H9 (cell line): ENCODE measurements around the gene SIN3B. TPM values are rescaled to one million over a fixed set of nuclear protein-coding genes. Genes with fewer than 3 reads are reported as not detected.
A peak's percentile ranks its signal among the peaks of the same experiment; 100 is the strongest.

Experiments
- DNase-seq: peaks from one replicate; pipeline ENCODE4 v3.0.0-alpha.2; 2017
- H2AFZ ChIP-seq: one replicate; pipeline ENCODE4 v1.6.1; 2013; ENCODE audit warnings: mild to moderate bottlenecking, low read length, control low read depth, moderate library complexity
- H2AK5ac ChIP-seq: 2 replicates; pipeline ENCODE4 v1.6.1; 2013; ENCODE audit warnings: low read length, control low read depth, mixed read lengths; ENCODE audit not compliant: insufficient read length
- H2BK120ac ChIP-seq: one replicate; pipeline ENCODE4 v1.6.1; 2013; ENCODE audit warnings: low read depth, mild to moderate bottlenecking, low read length, control low read depth, inconsistent platforms; ENCODE audit not compliant: poor library complexity, severe bottlenecking
- H2BK12ac ChIP-seq: 2 replicates; pipeline ENCODE4 v1.6.1; 2013; ENCODE audit warnings: low read length, control low read depth, mixed read lengths, low read depth; ENCODE audit not compliant: insufficient read length
- H2BK15ac ChIP-seq: 2 replicates; pipeline ENCODE4 v1.6.1; 2013; ENCODE audit warnings: low read depth, low read length, control low read depth
- H2BK20ac ChIP-seq: one replicate; pipeline ENCODE4 v1.6.1; 2013; ENCODE audit warnings: low read depth, mild to moderate bottlenecking, low read length, control low read depth, inconsistent platforms; ENCODE audit not compliant: poor library complexity, severe bottlenecking
- H2BK5ac ChIP-seq: 2 replicates; pipeline ENCODE4 v1.6.1; 2013; ENCODE audit warnings: low read length, control low read depth, mixed read lengths; ENCODE audit not compliant: insufficient read length
- H3K14ac ChIP-seq: 2 replicates; pipeline ENCODE4 v1.6.1; 2013; ENCODE audit warnings: low read length, control low read depth; ENCODE audit not compliant: insufficient read depth
- H3K18ac ChIP-seq: 2 replicates; pipeline ENCODE4 v1.6.1; 2013; ENCODE audit warnings: low read depth, mild to moderate bottlenecking, mixed read lengths, low read length, control low read depth; ENCODE audit not compliant: insufficient read length
- H3K23ac ChIP-seq: 2 replicates; pipeline ENCODE4 v1.6.1; 2013; ENCODE audit warnings: low read length, control low read depth, mixed read lengths, low read depth; ENCODE audit not compliant: insufficient read length
- H3K23me2 ChIP-seq: 2 replicates; pipeline ENCODE4 v1.6.1; 2013; ENCODE audit warnings: low read depth, mild to moderate bottlenecking, mixed read lengths, low read length, control low read depth; ENCODE audit not compliant: insufficient read length, poor library complexity, severe bottlenecking
- H3K27ac ChIP-seq: 2 replicates; pipeline ENCODE4 v1.5.1; 2013; ENCODE audit warnings: low read length, control low read depth, mixed read lengths, low read depth; ENCODE audit not compliant: insufficient read length
- H3K27me3 ChIP-seq: 2 replicates; pipeline ENCODE4 v1.6.1; 2013; ENCODE audit warnings: low read length, control low read depth, inconsistent platforms; ENCODE audit not compliant: insufficient read depth
- H3K4ac ChIP-seq: 2 replicates; pipeline ENCODE4 v1.6.1; 2013; ENCODE audit warnings: low read depth, mild to moderate bottlenecking, control low read depth, inconsistent platforms, low read length, moderate library complexity
- H3K4me1 ChIP-seq: 2 replicates; pipeline ENCODE4 v1.6.1; 2013; ENCODE audit warnings: low read length, control low read depth, inconsistent platforms; ENCODE audit not compliant: insufficient read depth
- H3K4me2 ChIP-seq: 2 replicates; pipeline ENCODE4 v1.6.1; 2013; ENCODE audit warnings: low read length, control low read depth, mixed read lengths; ENCODE audit not compliant: insufficient read length, insufficient read depth
- H3K56ac ChIP-seq: 2 replicates; pipeline ENCODE4 v1.6.1; 2013; ENCODE audit warnings: low read depth, mild to moderate bottlenecking, mixed read lengths, low read length, control low read depth; ENCODE audit not compliant: insufficient read length
- H3K79me1 ChIP-seq: 2 replicates; pipeline ENCODE4 v1.6.1; 2013; ENCODE audit warnings: low read depth, mild to moderate bottlenecking, moderate library complexity, low read length, control low read depth, inconsistent platforms; ENCODE audit not compliant: insufficient read depth, poor library complexity, severe bottlenecking
- H3K79me2 ChIP-seq: 2 replicates; pipeline ENCODE4 v1.6.1; 2013; ENCODE audit warnings: low read length, control low read depth, inconsistent platforms; ENCODE audit not compliant: insufficient read depth
- H3K9ac ChIP-seq: 2 replicates; pipeline ENCODE4 v1.6.1; 2013; ENCODE audit warnings: low read length, control low read depth, mixed read lengths; ENCODE audit not compliant: insufficient read length; ENCODE audit errors: extremely low read depth
- H3K9me3 ChIP-seq: one replicate; pipeline ENCODE4 v1.6.1; 2013; ENCODE audit warnings: low read depth, low read length, inconsistent platforms; ENCODE audit not compliant: control insufficient read depth
- H3T11ph ChIP-seq: one replicate; pipeline ENCODE4 v1.6.1; 2013; ENCODE audit warnings: mild to moderate bottlenecking, low read length, control low read depth, inconsistent platforms
- H4K20me1 ChIP-seq: one replicate; pipeline ENCODE4 v1.6.1; 2013; ENCODE audit not compliant: control insufficient read depth, insufficient read length, insufficient read depth
- H4K5ac ChIP-seq: 2 replicates; pipeline ENCODE4 v1.6.1; 2013; ENCODE audit warnings: low read depth, mild to moderate bottlenecking, mixed read lengths, low read length, control low read depth; ENCODE audit not compliant: insufficient read length
- H4K8ac ChIP-seq: replicated peaks from 2 replicates; pipeline ENCODE4 v1.6.1; 2013; ENCODE audit warnings: low read length, control low read depth, mixed read lengths, low read depth; ENCODE audit not compliant: insufficient read length
- H4K91ac ChIP-seq: 2 replicates; pipeline ENCODE4 v1.6.1; 2013; ENCODE audit warnings: low read depth, mild to moderate bottlenecking, moderate library complexity, mixed read lengths, low read length, control low read depth; ENCODE audit not compliant: insufficient read length
- H3K27ac Mint-ChIP-seq, 3 experiments: 2 replicates in 2 of 3; 3 replicates in 1 of 3; pipeline ENCODE4 v1.8.0; 2020 to 2021; ENCODE audit warnings: mixed read lengths in 3 of 3, mild to moderate bottlenecking in 1 of 3, moderate library complexity in 1 of 3
- H3K27me3 Mint-ChIP-seq: 2 replicates; pipeline ENCODE4 v1.8.0; 2021; ENCODE audit warnings: low read depth, mild to moderate bottlenecking, moderate library complexity, mixed read lengths
- H3K36me3 Mint-ChIP-seq, 3 experiments: 2 replicates in 2 of 3; 3 replicates in 1 of 3; pipeline ENCODE4 v1.8.0; 2020 to 2021; ENCODE audit warnings: low read depth in 3 of 3, mixed read lengths in 3 of 3; ENCODE audit not compliant: insufficient read depth in 1 of 3
- H3K4me1 Mint-ChIP-seq, 2 experiments: 2 replicates each; pipeline ENCODE4 v1.8.0; 2020; ENCODE audit warnings: mixed read lengths in 2 of 2
- H3K4me3 Mint-ChIP-seq, 2 experiments: 2 replicates in 1 of 2; 3 replicates in 1 of 2; pipeline ENCODE4 v1.8.0; 2020 to 2021; ENCODE audit warnings: mild to moderate bottlenecking in 2 of 2, mixed read lengths in 2 of 2, moderate library complexity in 1 of 2
- H3K9me3 Mint-ChIP-seq, 2 experiments: 2 replicates in 1 of 2; 3 replicates in 1 of 2; pipeline ENCODE4 v1.8.0; 2020; ENCODE audit warnings: mild to moderate bottlenecking in 2 of 2, mixed read lengths in 2 of 2, moderate library complexity in 1 of 2
- WGBS: extraction: QIAGEN DNeasy Blood & Tissue Kit; methylation state at CpG from one replicate; pipeline ENCODE4 v1.1.7; 2013; ENCODE audit warnings: missing lambda C conversion rate, low lambda C conversion rate, mixed read lengths; ENCODE audit not compliant: insufficient read length; ENCODE audit errors: extremely low coverage; 5-methylcytosine and 5-hydroxymethylcytosine counted together
- total RNA-seq: library from RNA; stranded (reverse); gene quantifications from 2 replicates; pipeline ENCODE4 v1.2.1, GENCODE V29; 2021
- TF ChIP-seq, protein P1 (sequence below): fragments of 200-600 bp; sonication (generic); conservative IDR thresholded peaks from 3 replicates; pipeline ENCODE4 v1.8.0; 2021; ENCODE audit warnings: antibody characterized with exemption, mild to moderate bottlenecking

The SIN3B gene
- total RNA-seq, 1 experiment from 2014 or later, result 72.7 TPM

DNA sequence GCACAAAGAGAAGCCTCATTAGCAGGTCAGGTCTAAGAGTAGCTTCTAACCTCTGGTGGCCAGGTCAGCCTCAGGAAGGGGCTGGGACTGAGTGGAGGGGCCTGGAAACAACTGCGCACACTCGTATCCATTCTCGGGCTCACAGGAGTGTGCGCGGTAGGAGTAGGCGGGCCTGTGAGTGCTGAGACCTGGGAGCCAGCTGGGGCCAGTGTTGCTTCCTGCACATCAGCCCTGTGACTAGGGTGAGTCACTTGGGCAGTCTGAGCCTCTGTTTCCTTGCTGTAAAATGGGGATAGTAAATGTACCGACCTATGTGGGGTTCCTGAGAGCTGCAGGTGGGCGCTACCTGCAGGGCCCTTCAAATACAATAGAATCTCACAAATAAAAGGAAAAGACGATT lies 26.9 kb downstream of the SIN3B start:
- Histone ChIP-seq H3K23ac (no peak overlapping the region), H3K9ac (no peak overlapping the region), H2AK5ac (no peak overlapping the region), H2BK120ac (no peak overlapping the region), H4K91ac (no peak overlapping the region), H2BK12ac (no peak overlapping the region), H3K9me3 (no peaks in the 10 kb centered on the region), H3K18ac (no peak overlapping the region), H3K23me2 (no peaks in the 10 kb centered on the region), H3T11ph (no peak overlapping the region), H3K4me2 (no peak overlapping the region), H4K5ac (no peak overlapping the region), H3K79me2 (no peaks in the 10 kb centered on the region), H2BK20ac (no peak overlapping the region), H3K27me3 (no peaks in the 10 kb centered on the region), H3K4me1 (no peaks in the 10 kb centered on the region), H4K20me1 (no peaks in the 10 kb centered on the region), H2BK15ac (no peak overlapping the region), H2BK5ac (no peak overlapping the region), H3K56ac (no peak overlapping the region), H3K4ac (no peak overlapping the region), H3K27ac (no peak overlapping the region), H2AFZ (no peak overlapping the region), H3K79me1 (no peaks in the 10 kb centered on the region), H3K14ac (no peak overlapping the region), H4K8ac (no peak overlapping the region)
- H3K4me3 Mint-ChIP-seq, result no peak overlapping the region; a peak in 1 of 5 replicates
- TF ChIP-seq, protein P1, sequence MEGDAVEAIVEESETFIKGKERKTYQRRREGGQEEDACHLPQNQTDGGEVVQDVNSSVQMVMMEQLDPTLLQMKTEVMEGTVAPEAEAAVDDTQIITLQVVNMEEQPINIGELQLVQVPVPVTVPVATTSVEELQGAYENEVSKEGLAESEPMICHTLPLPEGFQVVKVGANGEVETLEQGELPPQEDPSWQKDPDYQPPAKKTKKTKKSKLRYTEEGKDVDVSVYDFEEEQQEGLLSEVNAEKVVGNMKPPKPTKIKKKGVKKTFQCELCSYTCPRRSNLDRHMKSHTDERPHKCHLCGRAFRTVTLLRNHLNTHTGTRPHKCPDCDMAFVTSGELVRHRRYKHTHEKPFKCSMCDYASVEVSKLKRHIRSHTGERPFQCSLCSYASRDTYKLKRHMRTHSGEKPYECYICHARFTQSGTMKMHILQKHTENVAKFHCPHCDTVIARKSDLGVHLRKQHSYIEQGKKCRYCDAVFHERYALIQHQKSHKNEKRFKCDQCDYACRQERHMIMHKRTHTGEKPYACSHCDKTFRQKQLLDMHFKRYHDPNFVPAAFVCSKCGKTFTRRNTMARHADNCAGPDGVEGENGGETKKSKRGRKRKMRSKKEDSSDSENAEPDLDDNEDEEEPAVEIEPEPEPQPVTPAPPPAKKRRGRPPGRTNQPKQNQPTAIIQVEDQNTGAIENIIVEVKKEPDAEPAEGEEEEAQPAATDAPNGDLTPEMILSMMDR, result no peak
- H3K4me1 Mint-ChIP-seq, result no peaks in the 10 kb centered on the region
- H3K36me3 Mint-ChIP-seq, result peaks cover 27 to 64% (median 58%) of the 10 kb centered on the region in 3 experiments; a peak in 6 of 7 replicates
- DNase-seq, result no peak
- peak overlapping the region in 1 of 3 experiments; percentile 69; a peak in 1 of 7 replicates for H3K27ac Mint-ChIP-seq
- no CpG with 5 or more reads among the region's 9 CpGs for WGBS
- H3K27me3 Mint-ChIP-seq, result no peaks in the 10 kb centered on the region
- H3K9me3 Mint-ChIP-seq, result no peaks in the 10 kb centered on the region
